ENCODE data around the gene CMTM8.

- TF ChIP-seq CTCF (conservative IDR thresholded peaks at IDR 0.05; ENCODE audit: low read depth in 2 of 2) (no peak), EZH2phosphoT487 (IDR thresholded peaks at IDR 0.05; ENCODE audit: unreplicated experiment) (no peak)
These were observed 181.3 kb downstream of the CMTM8 start for GRCh38 chr3:32419742-32420125.
